ENCODE results near the gene IMP4. TPM values are rescaled to one million over a fixed set of nuclear protein-coding genes. Genes with fewer than 3 reads are reported as not detected.

IMP4 gene
- total RNA-seq, 1 experiment from 2014 or later = 89.2 TPM

GRCh38 chr2:130372055-130372832 is 29.5 kb downstream of the IMP4 start (continued):
- no peak for TF ChIP-seq CREB1 (CRISPR knock-in tag; IDR thresholded peaks at IDR 0.05)
- TF ChIP-seq ZSCAN18 (CRISPR knock-in tag; IDR thresholded peaks at IDR 0.05) = no peak
- TF ChIP-seq, protein P1, sequence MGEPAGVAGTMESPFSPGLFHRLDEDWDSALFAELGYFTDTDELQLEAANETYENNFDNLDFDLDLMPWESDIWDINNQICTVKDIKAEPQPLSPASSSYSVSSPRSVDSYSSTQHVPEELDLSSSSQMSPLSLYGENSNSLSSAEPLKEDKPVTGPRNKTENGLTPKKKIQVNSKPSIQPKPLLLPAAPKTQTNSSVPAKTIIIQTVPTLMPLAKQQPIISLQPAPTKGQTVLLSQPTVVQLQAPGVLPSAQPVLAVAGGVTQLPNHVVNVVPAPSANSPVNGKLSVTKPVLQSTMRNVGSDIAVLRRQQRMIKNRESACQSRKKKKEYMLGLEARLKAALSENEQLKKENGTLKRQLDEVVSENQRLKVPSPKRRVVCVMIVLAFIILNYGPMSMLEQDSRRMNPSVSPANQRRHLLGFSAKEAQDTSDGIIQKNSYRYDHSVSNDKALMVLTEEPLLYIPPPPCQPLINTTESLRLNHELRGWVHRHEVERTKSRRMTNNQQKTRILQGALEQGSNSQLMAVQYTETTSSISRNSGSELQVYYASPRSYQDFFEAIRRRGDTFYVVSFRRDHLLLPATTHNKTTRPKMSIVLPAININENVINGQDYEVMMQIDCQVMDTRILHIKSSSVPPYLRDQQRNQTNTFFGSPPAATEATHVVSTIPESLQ (CRISPR knock-in tag; IDR thresholded peaks at IDR 0.05) = no peak
- TF ChIP-seq ATF1 (CRISPR knock-in tag; IDR thresholded peaks at IDR 0.05) = peak; percentile 87; the same call in 1 of the 2 replicates
- TF ChIP-seq ZNF423 (CRISPR knock-in tag; IDR thresholded peaks at IDR 0.05) = peak; percentile 89
- TF ChIP-seq JAZF1 (CRISPR knock-in tag; IDR thresholded peaks at IDR 0.05) = no peak
- TF ChIP-seq ELF4 (CRISPR knock-in tag; IDR thresholded peaks at IDR 0.05; ENCODE audit: low read depth) = 0 out of 2 replicates have a peak, but pooled peaks have one; percentile 82
- no peak for TF ChIP-seq FOXJ3 (CRISPR knock-in tag; IDR thresholded peaks at IDR 0.05; ENCODE audit: borderline replicate concordance)
- TF ChIP-seq ZBTB21 (CRISPR knock-in tag; IDR thresholded peaks at IDR 0.05; ENCODE audit: borderline replicate concordance) = no peak
- peak; percentile 70; the same call in 1 of the 2 replicates for TF ChIP-seq KAT7 (CRISPR knock-in tag; IDR thresholded peaks at IDR 0.05; ENCODE audit: borderline replicate concordance)
- no peak for TF ChIP-seq STAT6 (CRISPR knock-in tag; conservative IDR thresholded peaks at IDR 0.05; ENCODE audit: low read depth)
- TF ChIP-seq JUN (CRISPR knock-in tag; IDR thresholded peaks at IDR 0.05) = peak; percentile 69; the same call in 1 of the 2 replicates
- no peak for TF ChIP-seq NR3C1 (CRISPR knock-in tag; conservative IDR thresholded peaks at IDR 0.05; ENCODE audit: low read depth)
- TF ChIP-seq GTF2I (CRISPR knock-in tag; conservative IDR thresholded peaks at IDR 0.05) = no peak
- no peak for TF ChIP-seq TP53 (CRISPR knock-in tag; IDR thresholded peaks at IDR 0.05)
- TF ChIP-seq CBFB (CRISPR knock-in tag; IDR thresholded peaks at IDR 0.05; ENCODE audit: low read depth) = no peak
- TF ChIP-seq, protein P2, sequence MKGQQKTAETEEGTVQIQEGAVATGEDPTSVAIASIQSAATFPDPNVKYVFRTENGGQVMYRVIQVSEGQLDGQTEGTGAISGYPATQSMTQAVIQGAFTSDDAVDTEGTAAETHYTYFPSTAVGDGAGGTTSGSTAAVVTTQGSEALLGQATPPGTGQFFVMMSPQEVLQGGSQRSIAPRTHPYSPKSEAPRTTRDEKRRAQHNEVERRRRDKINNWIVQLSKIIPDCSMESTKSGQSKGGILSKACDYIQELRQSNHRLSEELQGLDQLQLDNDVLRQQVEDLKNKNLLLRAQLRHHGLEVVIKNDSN (CRISPR knock-in tag; IDR thresholded peaks at IDR 0.05) = no peak
- TF ChIP-seq, protein P3, sequence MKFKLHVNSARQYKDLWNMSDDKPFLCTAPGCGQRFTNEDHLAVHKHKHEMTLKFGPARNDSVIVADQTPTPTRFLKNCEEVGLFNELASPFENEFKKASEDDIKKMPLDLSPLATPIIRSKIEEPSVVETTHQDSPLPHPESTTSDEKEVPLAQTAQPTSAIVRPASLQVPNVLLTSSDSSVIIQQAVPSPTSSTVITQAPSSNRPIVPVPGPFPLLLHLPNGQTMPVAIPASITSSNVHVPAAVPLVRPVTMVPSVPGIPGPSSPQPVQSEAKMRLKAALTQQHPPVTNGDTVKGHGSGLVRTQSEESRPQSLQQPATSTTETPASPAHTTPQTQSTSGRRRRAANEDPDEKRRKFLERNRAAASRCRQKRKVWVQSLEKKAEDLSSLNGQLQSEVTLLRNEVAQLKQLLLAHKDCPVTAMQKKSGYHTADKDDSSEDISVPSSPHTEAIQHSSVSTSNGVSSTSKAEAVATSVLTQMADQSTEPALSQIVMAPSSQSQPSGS (CRISPR knock-in tag; IDR thresholded peaks at IDR 0.05; ENCODE audit: borderline replicate concordance, low read depth) = no peak
- TF ChIP-seq ZNF138 (CRISPR knock-in tag; conservative IDR thresholded peaks at IDR 0.05) = no peak
- TF ChIP-seq EMX1 (CRISPR knock-in tag; IDR thresholded peaks at IDR 0.05) = no peak
- TF ChIP-seq PRRX2 (CRISPR knock-in tag; IDR thresholded peaks at IDR 0.05) = no peak
- TF ChIP-seq NFYB (CRISPR knock-in tag; conservative IDR thresholded peaks at IDR 0.05; ENCODE audit: low read depth) = no peak
- TF ChIP-seq, protein P4, sequence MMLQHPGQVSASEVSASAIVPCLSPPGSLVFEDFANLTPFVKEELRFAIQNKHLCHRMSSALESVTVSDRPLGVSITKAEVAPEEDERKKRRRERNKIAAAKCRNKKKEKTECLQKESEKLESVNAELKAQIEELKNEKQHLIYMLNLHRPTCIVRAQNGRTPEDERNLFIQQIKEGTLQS (CRISPR knock-in tag; conservative IDR thresholded peaks at IDR 0.05) = no peak
- 0 out of 2 replicates have a peak, but pooled peaks have one; percentile 3 for TF ChIP-seq TEAD4 (CRISPR knock-in tag; IDR thresholded peaks at IDR 0.05)
- peak; percentile 77 for TF ChIP-seq MAX (CRISPR knock-in tag; IDR thresholded peaks at IDR 0.05)
- no peak for TF ChIP-seq IRF2 (CRISPR knock-in tag; IDR thresholded peaks at IDR 0.05; ENCODE audit: borderline replicate concordance, low read depth)
- TF ChIP-seq PRDM15 (CRISPR knock-in tag; IDR thresholded peaks at IDR 0.05) = no peak

All from WTC11 (cell line).